ENCODE results near the gene EPB41L4A.
"Not testable (repeated sequence)": the region's sequence is repeated elsewhere in the genome, so short reads cannot be mapped to it uniquely, and the experiment has no call there.

The EPB41L4A gene

DNA sequence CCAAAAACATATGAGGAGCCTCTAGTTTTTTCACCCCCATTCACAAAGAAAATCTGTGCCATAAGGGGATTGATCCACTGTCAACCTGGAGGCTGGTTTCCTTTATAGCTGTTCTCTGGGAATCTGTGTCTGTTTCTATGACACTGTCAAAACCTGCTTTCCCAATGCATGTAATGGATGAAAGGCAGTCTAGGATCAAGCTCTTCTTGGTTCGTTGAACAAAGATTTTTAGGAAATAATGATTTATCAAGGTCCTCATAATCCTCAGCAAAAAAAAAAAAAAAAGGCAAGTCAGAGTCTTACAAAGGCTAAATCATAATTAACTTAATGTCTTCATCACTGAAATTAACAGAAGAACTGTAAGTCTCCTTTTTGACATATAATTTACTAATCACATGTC is 16.0 kb downstream of the EPB41L4A start:
- DNase-seq: no peak

DNA sequence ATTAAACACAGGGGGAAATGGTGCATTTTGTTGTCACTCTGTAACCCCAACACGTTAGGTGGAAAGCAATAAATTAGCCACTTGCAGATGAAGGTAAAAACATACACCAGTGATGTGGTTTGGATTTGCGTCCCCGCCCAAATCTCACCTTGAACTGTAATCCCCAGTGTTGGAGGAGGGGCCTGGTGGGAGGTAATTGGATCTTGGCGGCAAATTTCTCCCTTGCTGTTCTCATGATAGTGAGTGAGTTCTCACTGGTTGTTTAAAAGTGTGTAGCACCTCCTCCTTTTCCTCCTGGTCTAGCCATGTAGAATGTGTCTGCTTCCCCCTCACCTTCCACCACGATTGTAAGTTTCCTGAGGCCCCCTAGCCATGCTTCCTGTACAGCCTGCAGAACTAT is 17.2 kb downstream of the EPB41L4A start:
- DNase-seq: no peak

DNA sequence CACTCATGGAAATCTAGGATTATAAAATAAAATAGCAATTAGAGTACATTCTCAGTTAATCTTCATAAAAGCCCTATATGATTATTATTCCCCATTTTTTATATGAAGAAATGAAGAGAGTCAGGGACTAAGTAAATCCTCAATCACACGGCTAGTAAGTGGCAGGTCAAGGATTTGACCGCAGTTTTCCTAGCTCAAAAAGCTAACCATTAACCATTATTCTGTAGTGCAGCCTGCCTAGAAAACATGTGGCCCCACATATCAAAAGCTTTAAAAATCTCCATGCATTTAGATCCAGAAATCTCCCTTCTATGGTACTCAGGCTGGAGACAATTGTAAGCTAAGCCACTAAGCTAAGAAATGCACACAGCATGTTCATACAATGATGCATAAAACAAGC is 21.4 kb downstream of the EPB41L4A start:
- no peak for DNase-seq

DNA sequence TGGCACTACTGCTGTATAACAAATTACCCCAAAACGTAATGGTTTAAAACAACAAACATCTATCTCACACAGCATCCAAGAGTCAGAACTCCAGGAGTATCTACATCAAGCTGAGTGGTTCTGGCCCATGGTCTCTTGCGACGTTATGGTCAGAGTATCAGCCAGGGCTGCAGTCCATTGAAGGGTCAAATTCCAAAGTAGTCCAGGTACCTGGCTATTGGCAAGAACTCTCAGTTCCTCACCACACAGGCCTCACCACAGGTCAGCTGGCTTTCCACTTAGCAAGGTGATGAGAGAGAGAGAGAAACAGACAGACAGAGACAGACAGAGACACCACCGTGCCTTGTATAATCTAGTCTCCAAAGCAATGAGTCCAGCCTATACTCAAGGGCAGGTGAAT is 22.6 kb downstream of the EPB41L4A start:
- DNase-seq: no peak

DNA sequence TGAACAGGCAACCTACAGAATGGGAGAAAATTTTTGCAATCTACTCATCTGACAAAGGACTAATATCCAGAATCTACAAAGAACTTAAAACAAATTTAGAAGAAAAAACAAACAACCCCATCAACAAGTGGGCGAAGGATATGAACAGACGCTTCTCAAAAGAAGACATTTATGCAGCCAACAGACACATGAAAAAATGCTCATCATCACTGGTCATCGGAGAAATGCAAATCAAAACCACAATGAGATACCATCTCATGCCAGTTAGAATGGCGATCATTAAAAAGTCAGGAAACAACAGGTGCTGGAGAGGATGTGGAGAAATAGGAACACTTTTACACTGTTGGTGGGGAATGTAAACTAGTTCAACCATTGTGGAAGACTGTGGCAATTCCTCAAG is 23.8 kb downstream of the EPB41L4A start:
- not testable (repeated sequence) for DNase-seq

DNA sequence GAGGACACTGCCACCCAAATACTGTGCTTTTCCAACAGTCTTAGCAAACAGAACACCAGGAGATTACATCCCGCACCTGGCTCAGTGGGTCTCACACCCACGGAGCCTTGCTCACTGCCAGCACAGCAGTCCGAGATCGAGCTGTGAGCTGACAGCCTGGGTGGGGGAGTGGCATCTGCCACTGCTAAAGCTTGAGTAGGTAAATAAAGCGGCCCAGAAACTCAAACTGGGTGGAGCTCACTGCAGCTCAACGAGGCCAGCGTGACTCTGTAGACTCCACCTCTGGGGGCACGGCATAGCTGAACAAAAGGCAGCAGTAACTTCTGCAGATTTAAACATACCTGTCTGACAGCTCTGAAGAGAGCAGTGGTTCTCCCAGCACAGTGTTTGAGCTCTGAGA is 28.8 kb downstream of the EPB41L4A start:
- no peak for DNase-seq

DNA sequence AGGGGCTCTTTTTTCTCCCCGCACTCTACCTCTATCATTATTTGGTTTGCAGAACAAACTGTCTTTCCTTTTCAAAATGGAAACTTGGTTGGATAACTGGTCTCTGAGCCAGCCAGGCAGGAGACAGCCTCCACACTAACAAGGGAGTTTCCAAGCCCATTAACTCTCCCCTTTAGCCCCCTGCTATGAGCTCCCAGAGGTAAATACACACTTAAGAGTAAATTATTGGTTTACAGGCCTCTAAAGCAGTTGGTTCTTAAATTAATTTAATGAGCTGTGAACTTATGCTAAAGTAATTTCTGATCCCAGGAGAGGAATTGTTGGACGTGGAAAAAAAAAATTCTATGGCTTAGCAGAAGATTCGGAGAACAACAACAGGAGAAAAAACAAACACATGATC is 30.3 kb downstream of the EPB41L4A start:
- no peak for DNase-seq

DNA sequence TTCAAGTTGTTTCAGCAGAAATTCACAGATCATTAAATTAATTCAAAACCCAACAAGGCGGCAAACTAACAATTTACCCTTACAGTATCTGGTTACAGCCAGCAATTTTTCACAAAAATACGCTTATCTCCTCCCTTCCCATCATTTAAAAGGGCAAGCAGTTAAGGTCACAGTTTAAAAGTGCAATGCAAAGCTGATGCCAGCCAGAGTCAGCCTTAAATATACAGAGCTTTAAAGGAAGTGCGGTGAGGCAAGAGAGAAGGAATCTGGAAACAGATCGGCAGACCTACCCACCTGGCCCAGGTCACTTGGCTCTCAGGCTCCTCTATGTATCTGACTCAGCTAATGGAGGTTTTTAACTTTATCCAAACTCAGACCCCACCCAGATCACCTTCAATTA is 31.0 kb downstream of the EPB41L4A start:
- DNase-seq: peak; percentile 40

DNA sequence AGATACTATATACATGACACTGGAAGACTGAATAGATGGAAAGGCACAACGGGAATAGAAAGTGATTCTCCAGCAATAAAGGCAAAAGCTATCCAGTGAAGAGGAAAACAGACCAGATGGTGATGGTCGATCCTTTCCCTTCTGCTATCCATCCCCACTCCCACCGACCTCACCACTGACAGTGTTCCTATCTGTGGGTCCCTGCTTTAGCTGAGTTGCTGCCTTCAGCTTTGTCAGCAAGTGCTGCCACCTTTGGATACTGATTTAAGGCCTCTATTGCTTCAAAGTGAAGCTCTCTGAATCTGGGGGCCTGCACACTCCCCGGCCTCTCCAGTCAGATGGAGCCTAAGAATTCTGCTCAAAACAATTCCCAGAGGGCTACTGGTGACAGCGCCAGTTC is 32.3 kb downstream of the EPB41L4A start:
- no peak for DNase-seq

DNA sequence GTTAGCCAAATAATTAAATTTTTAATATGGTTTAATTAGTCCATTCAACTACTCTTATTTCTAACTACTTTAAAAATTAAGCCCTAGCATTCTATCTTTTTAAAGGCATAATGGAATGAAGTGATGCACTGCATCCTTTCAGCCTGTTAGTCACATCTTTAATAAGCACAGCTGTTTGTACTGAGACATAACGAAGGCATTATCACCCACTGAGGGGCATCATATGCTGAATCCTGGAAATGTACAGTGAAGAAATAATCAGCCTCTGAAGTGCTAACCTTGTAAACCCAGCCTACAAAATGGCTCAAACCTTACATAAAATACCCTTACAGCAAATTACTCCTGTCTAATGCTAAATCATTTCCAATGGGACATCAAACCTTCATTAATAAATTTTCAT is 33.1 kb downstream of the EPB41L4A start:
- DNase-seq: no peak

DNA sequence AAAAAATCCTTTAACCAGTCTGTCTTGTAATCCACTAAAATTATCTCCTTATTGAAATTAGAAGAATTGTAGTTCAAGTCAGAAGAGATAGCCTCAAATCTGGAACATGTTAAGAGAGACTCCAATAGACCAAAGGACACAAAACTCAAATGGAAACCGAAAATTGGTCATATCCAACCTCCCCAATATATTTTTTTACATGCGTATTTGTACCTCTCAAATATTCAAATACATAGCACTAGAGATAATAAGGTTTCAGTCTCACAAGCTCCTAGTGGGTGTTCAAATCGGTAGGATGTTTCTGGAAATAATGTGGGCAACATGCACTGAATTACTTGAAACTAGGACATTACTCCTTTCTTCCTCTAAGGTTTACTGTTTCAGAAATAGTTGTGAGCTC is 33.5 kb downstream of the EPB41L4A start:
- DNase-seq: no peak

DNA sequence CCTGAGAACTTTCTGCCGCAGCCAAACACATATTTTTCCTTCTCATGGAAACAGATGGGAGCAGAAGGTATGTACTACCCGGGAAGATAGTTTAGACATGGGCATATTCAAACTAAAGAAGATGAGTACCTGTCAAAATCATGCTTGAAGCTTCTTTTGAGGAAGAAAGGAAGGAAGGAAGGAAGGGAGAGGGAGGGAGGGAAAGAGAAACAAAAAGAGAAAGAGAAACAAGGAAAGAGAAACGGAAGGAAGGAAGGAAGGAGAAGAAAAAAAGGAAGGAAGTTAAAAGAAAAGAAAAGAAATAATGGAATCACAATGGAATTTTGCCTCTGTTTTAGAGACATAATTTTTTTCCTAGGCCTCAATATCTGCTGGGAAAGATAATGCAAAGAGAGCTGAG is 34.6 kb downstream of the EPB41L4A start:
- DNase-seq: no peak

DNA sequence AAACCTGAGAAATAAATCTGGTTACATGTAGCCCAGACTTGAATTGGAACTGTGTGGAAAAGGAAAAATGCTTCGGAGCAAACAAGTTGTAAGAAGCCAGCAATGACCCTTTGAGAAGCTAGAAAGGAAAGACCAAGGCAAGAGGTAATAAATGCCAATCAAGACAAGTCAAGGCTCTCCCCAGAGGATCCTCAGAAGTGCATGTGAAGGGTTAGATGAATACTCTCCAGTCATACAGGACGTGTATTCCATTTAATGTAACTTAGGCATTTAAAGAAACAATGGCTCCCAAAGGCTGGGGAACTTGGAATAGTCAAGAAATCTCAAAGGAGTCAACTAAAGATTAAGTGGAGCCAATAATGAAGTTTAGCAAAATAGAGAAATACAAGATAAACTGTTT is 36.2 kb downstream of the EPB41L4A start:
- DNase-seq: no peak

DNA sequence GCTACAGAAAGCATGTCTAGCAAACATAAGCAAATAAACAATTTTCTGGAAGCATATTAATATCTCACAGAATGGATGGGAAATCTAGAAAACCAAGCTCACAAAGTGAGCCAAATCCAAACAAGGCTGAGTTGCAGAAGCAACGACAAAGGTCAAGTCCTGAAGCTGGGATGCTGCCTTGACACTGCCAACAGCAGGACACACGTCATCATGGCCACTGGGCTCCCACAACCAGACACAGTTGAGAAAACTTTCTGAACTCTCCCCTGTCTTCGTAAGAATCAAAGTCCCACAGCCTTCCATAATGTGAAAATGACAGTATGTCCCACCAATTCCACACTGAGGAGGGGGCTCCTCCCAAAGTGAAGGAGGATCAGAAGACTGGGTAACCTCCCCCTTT is 37.6 kb downstream of the EPB41L4A start:
- no peak for DNase-seq

DNA sequence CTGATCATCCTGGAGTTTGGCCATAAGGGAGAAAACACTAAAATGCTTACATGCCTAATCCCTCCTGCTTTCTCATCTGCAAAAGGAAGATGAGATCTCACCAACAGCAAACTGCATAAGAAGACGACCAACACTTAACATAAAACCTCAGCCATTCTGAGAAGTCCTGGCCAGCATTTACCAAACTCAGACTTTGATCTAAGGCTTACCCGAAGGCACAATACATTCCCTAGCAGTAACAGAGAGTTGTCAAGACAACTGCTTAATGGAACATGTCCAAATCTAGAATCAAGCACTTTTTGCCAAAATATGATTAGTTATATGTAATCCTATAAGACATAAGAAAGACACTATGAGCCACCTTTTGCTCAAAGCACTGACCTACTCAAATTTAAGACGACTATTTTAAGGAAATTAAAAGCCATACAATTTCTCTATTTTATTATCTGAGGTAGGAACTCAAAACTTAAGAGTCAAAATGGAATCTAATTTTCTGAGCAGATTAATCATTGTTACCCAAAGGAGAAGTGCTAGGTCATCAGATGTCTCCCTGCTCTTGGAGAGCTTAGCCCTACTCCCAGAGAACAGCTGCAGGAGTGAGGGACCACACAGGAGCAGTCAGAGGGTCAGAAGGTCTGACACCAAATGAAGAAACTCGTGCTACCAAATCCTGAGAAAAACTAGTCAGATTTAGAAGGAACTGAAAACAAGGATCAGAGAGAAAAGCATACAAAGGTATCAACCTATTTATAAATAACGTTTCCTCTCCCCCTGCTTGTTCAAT is 39.3 kb downstream of the EPB41L4A start:
- no peak for DNase-seq

DNA sequence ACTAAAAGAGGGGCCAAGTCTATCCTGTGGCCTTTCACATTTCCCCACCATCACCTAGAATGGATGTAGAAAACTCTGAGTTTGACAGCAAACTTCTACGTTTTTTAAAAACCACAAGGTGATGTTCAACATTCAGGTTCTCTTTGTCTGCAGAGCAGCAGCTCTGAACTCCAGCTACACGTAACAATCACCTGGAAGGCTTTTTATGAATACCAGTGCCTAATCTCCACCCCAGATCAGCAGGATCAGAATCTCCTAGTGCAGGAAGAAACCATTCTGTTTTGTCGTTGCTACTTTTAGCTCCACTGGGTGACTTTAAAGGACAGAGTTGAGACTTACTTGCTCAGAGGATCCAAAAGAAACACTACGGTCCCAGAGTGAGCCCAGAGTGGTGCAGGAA is 44.3 kb downstream of the EPB41L4A start:
- no peak for DNase-seq

DNA sequence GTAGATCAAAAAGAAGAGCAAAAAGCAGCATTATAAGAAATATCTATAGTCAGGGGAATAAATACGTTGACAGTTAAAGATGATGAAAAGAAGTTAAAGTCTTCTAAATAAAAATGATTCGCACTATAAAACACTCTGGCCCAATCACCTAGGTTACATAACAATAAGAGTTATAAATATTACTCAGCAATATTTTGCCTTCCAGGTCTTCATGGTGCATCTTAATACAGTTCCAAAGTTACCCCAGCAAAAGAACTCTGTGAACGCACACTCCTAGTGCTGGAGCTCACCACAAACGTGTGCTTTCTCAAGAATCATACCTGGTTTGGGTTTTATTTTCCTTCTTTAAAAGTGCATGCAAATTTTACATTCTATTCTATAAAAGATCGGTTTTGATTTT is 44.7 kb downstream of the EPB41L4A start:
- DNase-seq: no peak

DNA sequence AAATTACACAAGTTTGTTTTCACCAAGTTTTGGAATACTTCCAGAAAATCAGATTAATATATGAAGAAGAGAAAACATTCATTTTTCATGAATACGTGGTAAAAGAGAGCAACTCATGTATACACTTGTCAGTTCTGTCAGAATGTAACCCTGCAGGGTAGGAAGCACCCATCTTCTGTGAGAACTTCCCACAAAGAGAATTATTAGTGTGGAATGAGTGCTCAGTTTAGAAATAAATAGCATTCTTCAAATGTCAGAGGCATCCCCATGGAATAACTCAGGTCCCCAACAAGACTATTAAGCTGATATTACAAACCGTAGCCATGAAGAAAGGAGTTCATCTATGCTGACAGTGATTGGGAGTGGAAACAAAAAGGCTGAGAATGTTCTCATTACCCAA is 45.2 kb downstream of the EPB41L4A start:
- no peak for DNase-seq

DNA sequence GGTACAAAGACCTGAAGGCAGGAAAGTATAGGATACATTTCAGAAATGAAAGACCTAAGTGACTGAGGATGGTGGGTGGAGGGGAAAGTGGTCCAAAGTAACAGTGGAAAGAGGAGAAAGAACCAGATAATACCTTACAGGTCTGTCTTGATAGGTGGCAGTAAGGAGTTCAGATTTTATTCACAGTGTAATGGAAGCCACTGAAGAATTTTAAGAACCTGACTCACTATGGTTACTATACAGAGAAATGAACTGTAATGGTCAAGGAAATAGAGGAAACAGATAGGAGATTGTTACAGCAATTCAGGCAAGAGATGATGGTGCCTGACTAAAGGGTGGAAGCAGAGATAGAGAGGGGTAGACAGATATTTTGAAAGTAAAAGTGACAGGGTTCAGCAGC is 46.5 kb downstream of the EPB41L4A start:
- no peak for DNase-seq

DNA sequence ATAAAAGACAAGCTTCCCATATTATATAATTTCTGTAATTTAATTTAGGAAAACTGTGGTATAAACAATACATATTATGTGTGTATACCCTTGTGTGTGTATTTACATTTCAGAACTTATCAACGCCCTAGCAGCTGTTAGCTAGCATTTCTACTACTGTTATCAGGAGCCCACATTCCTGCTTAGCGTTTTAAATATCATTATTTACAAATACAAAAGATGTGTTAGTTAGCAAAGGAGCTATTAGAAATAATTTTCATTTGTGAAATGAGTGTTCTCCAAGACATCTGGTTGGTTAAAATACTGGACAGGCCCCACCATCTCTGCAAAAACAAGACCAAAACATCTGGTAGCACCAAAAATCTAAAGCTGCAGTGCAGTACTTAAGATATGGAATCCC is 48.0 kb downstream of the EPB41L4A start:
- no peak for DNase-seq

DNA sequence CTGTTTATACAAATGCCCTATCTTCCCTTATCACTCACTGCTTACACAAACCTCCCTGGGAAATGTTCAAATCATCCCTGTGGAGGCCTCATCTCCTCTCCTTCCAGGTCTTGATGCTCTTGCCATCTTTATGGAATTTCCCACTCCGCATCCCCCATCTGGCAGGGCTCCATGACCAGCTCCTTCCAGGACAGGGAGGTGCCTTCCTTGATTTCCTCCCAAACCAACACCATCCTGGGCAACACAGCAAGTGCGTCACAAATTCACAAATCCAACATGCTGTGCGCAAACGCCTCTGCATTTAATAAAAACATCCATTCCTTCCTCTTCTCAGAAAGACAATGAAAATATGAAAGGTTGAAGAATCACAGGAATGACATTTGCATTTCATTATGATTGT is 51.7 kb downstream of the EPB41L4A start:
- no peak for DNase-seq

DNA sequence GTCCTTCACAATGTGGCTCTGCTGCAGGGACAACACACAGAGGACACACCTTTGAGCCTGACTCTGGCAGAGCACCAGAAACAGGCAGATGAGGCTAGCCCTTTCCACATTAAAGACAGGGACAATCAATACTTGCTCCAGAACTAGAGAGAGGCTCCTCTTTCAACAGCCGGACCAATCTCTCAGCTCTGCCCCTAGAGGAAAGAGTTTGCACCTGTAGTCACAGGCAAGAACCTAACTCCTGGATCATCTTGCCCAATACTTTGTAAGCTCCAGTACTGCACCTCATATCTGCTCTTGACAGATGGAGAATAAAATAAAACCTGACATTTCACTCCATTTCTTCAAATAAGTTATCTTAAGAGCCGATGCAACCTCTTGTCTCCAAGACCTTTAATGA is 52.1 kb downstream of the EPB41L4A start:
- DNase-seq: no peak

DNA sequence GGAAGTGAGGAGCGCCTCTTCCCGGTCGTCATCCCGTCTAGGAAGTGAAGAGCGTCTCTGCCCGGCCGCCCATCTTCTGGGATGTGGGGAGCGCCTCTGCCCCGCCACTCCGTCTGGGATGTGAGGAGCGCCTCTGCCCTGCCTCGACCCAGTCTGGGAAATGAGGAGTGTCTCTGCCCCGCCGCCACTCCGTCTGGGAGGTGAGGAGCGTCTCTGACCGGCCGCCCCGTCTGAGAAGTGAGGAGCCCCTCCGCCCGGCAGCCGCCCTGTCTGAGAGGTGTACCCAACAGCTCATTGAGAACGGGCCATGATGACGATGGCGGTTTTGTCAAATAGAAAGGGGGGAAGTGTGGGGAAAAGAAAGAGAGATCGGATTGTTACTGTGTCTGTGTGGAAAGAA is 58.3 kb downstream of the EPB41L4A start:
- not testable (repeated sequence) for DNase-seq

DNA sequence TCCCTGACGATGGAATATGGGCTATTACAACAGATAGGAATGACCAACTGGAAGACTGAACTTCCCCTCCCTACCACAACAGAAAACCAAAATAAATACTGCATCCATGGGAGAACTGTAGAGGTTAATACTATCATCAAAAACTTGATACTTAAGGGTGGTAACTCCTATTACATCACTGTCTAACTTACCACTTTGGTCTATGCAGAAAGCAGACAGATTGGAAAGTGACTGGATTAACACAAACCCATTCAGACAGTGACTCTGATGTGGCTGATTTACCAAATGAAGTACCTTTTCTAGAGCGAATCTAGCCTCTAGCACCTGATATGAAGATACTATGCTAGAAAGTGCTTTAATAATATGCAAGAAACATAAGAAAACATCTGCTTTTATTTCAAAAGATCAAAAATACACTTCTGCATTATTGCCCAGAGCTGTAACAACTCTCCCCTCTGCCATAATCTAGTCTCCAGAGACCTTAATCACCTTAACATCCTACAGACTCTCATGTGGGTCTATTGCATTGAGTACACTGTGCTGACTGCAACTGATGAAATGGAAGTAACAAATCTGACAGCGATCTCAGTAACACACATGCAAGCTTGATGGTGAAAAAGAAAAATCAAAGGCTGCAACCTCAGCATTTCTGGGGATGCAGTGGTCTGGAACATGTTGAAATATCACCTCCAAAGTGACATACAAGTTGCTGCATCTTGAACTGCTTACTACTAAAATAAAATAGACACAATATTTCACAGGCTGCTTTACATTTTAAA is 62.7 kb downstream of the EPB41L4A start:
- no peak for DNase-seq
